Keratinocyte (primary cell): Measurements from ENCODE around the gene MGMT. TPM values are rescaled to one million over a fixed set of nuclear protein-coding genes. Genes with fewer than 3 reads are reported as not detected.

Experiments used
- DNase-seq: peaks from one replicate; pipeline ENCODE4 v3.0.0-alpha.2; 2011; ENCODE audit warnings: low read depth, missing footprints, low spot score
- FAIRE-seq: peaks from 2 replicates; lab custom pipeline; 2011; peaks lifted over from hg19 to GRCh38; lab: Jason Lieb, UNC
- H2AFZ ChIP-seq: 2 replicates; pipeline ENCODE4 v1.6.0; 2012; ENCODE audit warnings: low read length, control low read depth, inconsistent platforms; ENCODE audit not compliant: control insufficient read depth
- H3K27ac ChIP-seq: 2 replicates; pipeline ENCODE4 v1.5.1; 2011; ENCODE audit warnings: low read length; ENCODE audit not compliant: control insufficient read depth, insufficient read depth
- H3K27me3 ChIP-seq: 3 replicates; pipeline ENCODE4 v1.6.0; 2011; ENCODE audit warnings: low read length; ENCODE audit not compliant: control insufficient read depth, insufficient read depth; ENCODE audit errors: extremely low read depth
- H3K36me3 ChIP-seq, 2 experiments: 2 replicates in 1 of 2; 3 replicates in 1 of 2; pipeline ENCODE4 v1.5.1; 2011; ENCODE audit warnings: low read length in 2 of 2, mild to moderate bottlenecking in 1 of 2; ENCODE audit not compliant: control insufficient read depth in 2 of 2, insufficient read depth in 2 of 2; ENCODE audit errors: extremely low read depth in 1 of 2
- H3K4me1 ChIP-seq: 3 replicates; pipeline ENCODE4 v1.5.1; 2011; ENCODE audit warnings: low read length; ENCODE audit not compliant: control insufficient read depth, insufficient read depth; ENCODE audit errors: extremely low read depth
- H3K4me2 ChIP-seq: 3 replicates; pipeline ENCODE4 v1.6.0; 2011; ENCODE audit warnings: low read depth, low read length; ENCODE audit not compliant: control insufficient read depth, insufficient read depth; ENCODE audit errors: extremely low read depth
- H3K4me3 ChIP-seq, 3 experiments: fragments of 200-600 bp in 1 of 3; sonication (generic) in 1 of 3; 2 replicates in 2 of 3; 3 replicates in 1 of 3; pipeline ENCODE4 v1.5.1; 2011 to 2016; ENCODE audit warnings: low read length in 3 of 3, mild to moderate bottlenecking in 3 of 3, control low read depth in 2 of 3, inconsistent platforms in 1 of 3, low read depth in 1 of 3, mixed read lengths in 1 of 3, mixed run types in 1 of 3, moderate library complexity in 1 of 3; ENCODE audit not compliant: control insufficient read depth in 2 of 3, insufficient read depth in 2 of 3; ENCODE audit errors: extremely low read depth in 1 of 3
- H3K79me2 ChIP-seq: 2 replicates; pipeline ENCODE4 v1.6.0; 2012; ENCODE audit warnings: low read length; ENCODE audit not compliant: control insufficient read depth, insufficient read depth
- H3K9ac ChIP-seq: 3 replicates; pipeline ENCODE4 v1.6.0; 2011; ENCODE audit warnings: low read length; ENCODE audit not compliant: control insufficient read depth, insufficient read depth; ENCODE audit errors: extremely low read depth
- H3K9me1 ChIP-seq: 3 replicates; pipeline ENCODE4 v1.6.0; 2011; ENCODE audit warnings: low read length; ENCODE audit not compliant: control insufficient read depth, insufficient read depth; ENCODE audit errors: extremely low read depth
- H3K9me3 ChIP-seq: 2 replicates; pipeline ENCODE4 v1.5.1; 2012; ENCODE audit warnings: low read depth, low read length; ENCODE audit not compliant: control insufficient read depth
- H4K20me1 ChIP-seq: 3 replicates; pipeline ENCODE4 v1.6.0; 2011; ENCODE audit warnings: low read length; ENCODE audit not compliant: control insufficient read depth, insufficient read depth; ENCODE audit errors: extremely low read depth
- CTCF ChIP-seq, 3 experiments: IDR thresholded peaks in 1 of 3; conservative IDR thresholded peaks in 1 of 3; optimal IDR thresholded peaks in 1 of 3; 2 replicates in 2 of 3; 3 replicates in 1 of 3; pipeline versions ENCODE3 to v1.5.1; 2011; ENCODE audit warnings: low read length in 3 of 3, mild to moderate bottlenecking in 3 of 3, moderate library complexity in 2 of 3, control low read depth in 1 of 3, inconsistent platforms in 1 of 3; ENCODE audit not compliant: insufficient read depth in 2 of 3; ENCODE audit errors: extremely low read depth in 1 of 3
- EZH2 ChIP-seq: IDR thresholded peaks from one replicate; pipeline ENCODE4 v1.6.1; 2012; ENCODE audit warnings: inconsistent platforms, mild to moderate bottlenecking, low read length, moderate library complexity
- dilution Hi-C: fragments of 300-500 bp; cut with MboI; formaldehyde crosslinking; loops from one replicate; pipeline ENCODE4 v1.7.0; 2020; ENCODE audit warnings: low sequenced_read_pairs; ENCODE audit not compliant: extremely low pct_ligation_motif_present
- polyA plus RNA-seq, 5 experiments: library from polyadenylated mRNA; depleted of rRNA in 3 of 5; stranded (reverse) in 3 of 5; stranded (forward) in 1 of 5; unstranded in 1 of 5; fragments of >200 nt; gene quantifications; 1 replicate in 1 of 5; 2 replicates in 3 of 5; 3 replicates in 1 of 5; pipeline versions ENCODE4 v1.2.1 to v1.2.3, GENCODE V29; 2011 to 2012; ENCODE audit warnings: missing spikeins in 2 of 5, low read depth in 1 of 5, low replicate concordance in 1 of 5

Gene MGMT
- polyA plus RNA-seq, 1 donor (not counting 4 experiments of a cell fraction or from before 2014, with no cell fraction given), result 15.2 TPM

GRCh38 chr10:129523031-129523722 lies 56.1 kb downstream of the MGMT start:
- Histone ChIP-seq H3K9me1 (no peaks in the 10 kb centered on the region), H3K9ac (no peak overlapping the region), H3K4me3 (no peak overlapping the region), H4K20me1 (no peaks in the 10 kb centered on the region), H3K27ac (no peak overlapping the region), H3K4me1 (peaks cover 15% of the 10 kb centered on the region), H3K36me3 (no peaks in the 10 kb centered on the region), H3K9me3 (no peaks in the 10 kb centered on the region), H3K79me2 (no peaks in the 10 kb centered on the region), H3K27me3 (no peaks in the 10 kb centered on the region), H2AFZ (no peak overlapping the region), H3K4me2 (no peak overlapping the region)
- no peak for FAIRE-seq
- no peak for DNase-seq
- TF ChIP-seq CTCF (optimal IDR thresholded peaks at IDR 0.05 in 1 of 3, IDR thresholded peaks at IDR 0.05 in 1 of 3, conservative IDR thresholded peaks at IDR 0.05 in 1 of 3; ENCODE audit: extremely low read depth in 1 of 3, insufficient read depth in 2 of 3, low read length in 3 of 3), result no peak
- TF ChIP-seq EZH2, result no peak
- dilution Hi-C loops, result no loop called here

- Histone ChIP-seq H3K4me1 (peaks cover 15% of the 10 kb centered on the region), H3K27ac (no peak overlapping the region), H4K20me1 (no peaks in the 10 kb centered on the region), H3K79me2 (no peaks in the 10 kb centered on the region), H3K4me3 (no peak overlapping the region), H2AFZ (no peak overlapping the region), H3K9me3 (peaks cover 2% of the 10 kb centered on the region), H3K9me1 (no peaks in the 10 kb centered on the region), H3K4me2 (no peak overlapping the region), H3K36me3 (no peaks in the 10 kb centered on the region), H3K9ac (no peak overlapping the region), H3K27me3 (no peaks in the 10 kb centered on the region)
- TF ChIP-seq EZH2, result no peak
- no peak for TF ChIP-seq CTCF (optimal IDR thresholded peaks at IDR 0.05 in 1 of 3, IDR thresholded peaks at IDR 0.05 in 1 of 3, conservative IDR thresholded peaks at IDR 0.05 in 1 of 3; ENCODE audit: extremely low read depth in 1 of 3, insufficient read depth in 2 of 3, low read length in 3 of 3)
- DNase-seq (no peak), FAIRE-seq (no peak)
- dilution Hi-C loops, result no loop called here
Measured at GRCh38 chr10:129523723-129524316, 56.8 kb downstream of the MGMT start.
